ENCODE results near the gene TENT5A. TPM values are rescaled to one million over a fixed set of nuclear protein-coding genes. Genes with fewer than 3 reads are reported as not detected.
"Not testable (repeated sequence)": the region's sequence is repeated elsewhere in the genome, so short reads cannot be mapped to it uniquely, and the experiment has no call there.

TENT5A gene
- total RNA-seq, 2 donors from 2014 or later, result 20.1 to 32.8 TPM

GRCh38 chr6:81747327-81747726 lies 5.2 kb downstream of the TENT5A start:
- Histone ChIP-seq H3K27ac (no peak overlapping the region), H3K4me1 (no peaks in the 10 kb centered on the region), H3K9me3 (no peaks in the 10 kb centered on the region), H3K27me3 (no peaks in the 10 kb centered on the region), H3K9ac (ENCODE audit: low read depth in 2 of 2, low read length in 2 of 2) (no peak overlapping the region), H3K4me3 (no peak overlapping the region), H3K36me3 (no peaks in the 10 kb centered on the region)
- TF ChIP-seq CTCF (IDR thresholded peaks at IDR 0.05), result no peak
- DNase-seq, result no peak
- intact Hi-C loops (cut with DNase I), result loop anchor here (10.0 kb wide), 1 partner anchor 237 kb away; no protein-coding TSS in a partner anchor

- Histone ChIP-seq H3K27me3 (no peaks in the 10 kb centered on the region), H3K9me3 (no peaks in the 10 kb centered on the region), H3K27ac (no peak overlapping the region), H3K4me1 (no peaks in the 10 kb centered on the region), H3K4me3 (no peak overlapping the region), H3K36me3 (no peaks in the 10 kb centered on the region), H3K9ac (ENCODE audit: low read depth in 2 of 2, low read length in 2 of 2) (no peak overlapping the region)
- TF ChIP-seq CTCF (IDR thresholded peaks at IDR 0.05), result no peak
- intact Hi-C loops (cut with DNase I), result loop anchor here (10.0 kb wide), 1 partner anchor 241 kb away; no protein-coding TSS in a partner anchor
- DNase-seq, result no peak
These were observed 8.3 kb downstream of the TENT5A start for GRCh38 chr6:81744131-81744530.

- Histone ChIP-seq H3K9ac (ENCODE audit: low read depth in 2 of 2, low read length in 2 of 2) (no peak overlapping the region), H3K36me3 (no peaks in the 10 kb centered on the region), H3K4me3 (no peak overlapping the region), H3K4me1 (no peaks in the 10 kb centered on the region), H3K27me3 (no peaks in the 10 kb centered on the region), H3K27ac (no peak overlapping the region), H3K9me3 (no peaks in the 10 kb centered on the region)
- DNase-seq, result no peak
- no peak for TF ChIP-seq CTCF (IDR thresholded peaks at IDR 0.05)
- intact Hi-C loops (cut with DNase I), result loop anchor here (10.0 kb wide), 1 partner anchor 241 kb away; no protein-coding TSS in a partner anchor
These were observed 8.8 kb downstream of the TENT5A start for GRCh38 chr6:81743649-81744048.

DNA sequence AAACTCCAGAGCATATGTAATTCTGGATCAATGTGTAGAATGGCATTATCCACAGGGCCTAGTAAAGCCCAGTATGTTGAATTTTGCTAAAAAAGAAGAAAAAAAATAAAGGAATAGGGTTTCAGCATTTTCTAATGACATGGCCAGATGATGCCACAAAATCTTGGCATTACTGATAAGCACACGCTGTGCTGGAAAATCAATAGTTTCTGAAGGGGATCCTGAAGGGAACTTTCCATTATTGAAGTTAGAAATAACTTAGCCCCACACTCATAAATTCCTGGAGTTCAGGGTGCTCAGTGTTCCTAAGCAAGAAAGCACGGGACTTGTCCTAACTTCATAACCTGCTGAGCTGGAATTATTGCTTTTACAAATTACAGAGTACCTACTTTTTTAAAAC lies 10.8 kb downstream of the TENT5A start:
- Histone ChIP-seq H3K36me3 (no peaks in the 10 kb centered on the region), H3K4me3 (no peak overlapping the region), H3K27me3 (no peaks in the 10 kb centered on the region), H3K9me3 (no peaks in the 10 kb centered on the region), H3K4me1 (no peaks in the 10 kb centered on the region), H3K9ac (ENCODE audit: low read depth in 2 of 2, low read length in 2 of 2) (no peak overlapping the region), H3K27ac (no peak overlapping the region)
- TF ChIP-seq CTCF (IDR thresholded peaks at IDR 0.05), result no peak
- no peak for DNase-seq
- intact Hi-C loops (cut with DNase I), result loop anchor here (10.0 kb wide), 1 partner anchor 243 kb away; no protein-coding TSS in a partner anchor

- intact Hi-C loops (cut with DNase I), result loop anchor here (10.0 kb wide), 1 partner anchor 244 kb away; no protein-coding TSS in a partner anchor
- H3K27ac ChIP-seq; H3K9me3 ChIP-seq; H3K9ac ChIP-seq (ENCODE audit: low read depth in 2 of 2, low read length in 2 of 2); H3K27me3 ChIP-seq; DNase-seq; H3K36me3 ChIP-seq; H3K4me3 ChIP-seq; H3K4me1 ChIP-seq: not testable (repeated sequence)
These were observed 11.9 kb downstream of the TENT5A start for GRCh38 chr6:81740591-81740990.

DNA sequence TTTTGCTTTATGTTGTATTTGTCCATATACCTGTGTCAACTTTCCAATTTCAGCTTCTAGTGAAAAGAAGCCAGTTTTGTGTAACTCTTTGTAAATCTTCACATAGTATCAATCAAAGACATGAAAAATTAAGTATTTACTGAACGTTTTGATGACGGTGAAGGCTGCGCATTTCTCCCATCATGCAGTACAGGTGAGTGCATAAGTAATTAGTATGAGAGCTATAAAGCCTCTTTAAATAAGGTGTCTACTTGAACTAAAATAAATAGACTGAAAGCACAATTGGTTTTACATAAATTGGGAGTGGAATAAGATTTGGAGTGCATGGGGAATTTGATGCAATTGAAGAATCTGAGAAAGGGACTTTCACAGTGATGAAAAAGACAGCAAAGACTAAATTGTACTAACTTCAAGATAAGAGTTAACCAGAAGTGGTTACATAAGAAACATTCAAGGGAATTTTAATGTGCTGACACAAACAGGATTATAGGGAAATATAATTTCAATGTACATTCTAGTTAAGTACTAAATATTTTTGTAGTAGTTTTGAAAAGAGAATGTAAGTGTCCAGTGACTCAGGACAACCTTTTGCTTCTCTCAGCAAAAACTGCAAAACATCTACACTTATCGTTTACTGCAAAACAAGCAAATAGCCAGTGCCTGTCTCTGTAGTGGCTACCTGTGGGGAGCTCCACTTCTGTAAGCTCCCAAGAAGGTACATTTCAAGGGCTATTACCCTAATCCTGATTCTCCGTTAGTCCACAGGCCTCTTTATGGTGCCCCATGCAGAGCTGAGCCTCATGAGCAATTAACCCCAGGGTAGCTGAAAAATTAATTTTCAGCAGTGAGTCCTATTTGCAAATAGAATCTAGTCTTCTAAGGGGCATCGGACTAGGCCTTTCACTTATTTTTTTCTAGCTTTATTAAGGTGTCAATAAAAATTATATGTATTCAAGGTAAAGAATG lies 13.0 kb downstream of the TENT5A start:
- H3K36me3 ChIP-seq, result no peaks in the 10 kb centered on the region
- H3K9ac ChIP-seq (ENCODE audit: low read depth in 2 of 2, low read length in 2 of 2), result no peak overlapping the region
- intact Hi-C loops (cut with DNase I), result loop anchor here (10.0 kb wide), 2 partner anchors 245 to 285 kb away; no protein-coding TSS in a partner anchor
- H3K4me3 ChIP-seq, result no peak overlapping the region
- no peak for TF ChIP-seq CTCF (IDR thresholded peaks at IDR 0.05)
- H3K27ac ChIP-seq, result no peak overlapping the region
- H3K9me3 ChIP-seq, result no peaks in the 10 kb centered on the region
- H3K4me1 ChIP-seq, result no peaks in the 10 kb centered on the region
- no peaks in the 10 kb centered on the region for H3K27me3 ChIP-seq
- no peak for DNase-seq

Data from colonic mucosa (tissue), 4 donors.